ENCODE measurements around the gene ZNF532. TPM values are rescaled to one million over a fixed set of nuclear protein-coding genes. Genes with fewer than 3 reads are reported as not detected.

Gene ZNF532
- polyA plus RNA-seq, 3 donors: 0.76 to 18.5 (median 1.7) TPM

DNA sequence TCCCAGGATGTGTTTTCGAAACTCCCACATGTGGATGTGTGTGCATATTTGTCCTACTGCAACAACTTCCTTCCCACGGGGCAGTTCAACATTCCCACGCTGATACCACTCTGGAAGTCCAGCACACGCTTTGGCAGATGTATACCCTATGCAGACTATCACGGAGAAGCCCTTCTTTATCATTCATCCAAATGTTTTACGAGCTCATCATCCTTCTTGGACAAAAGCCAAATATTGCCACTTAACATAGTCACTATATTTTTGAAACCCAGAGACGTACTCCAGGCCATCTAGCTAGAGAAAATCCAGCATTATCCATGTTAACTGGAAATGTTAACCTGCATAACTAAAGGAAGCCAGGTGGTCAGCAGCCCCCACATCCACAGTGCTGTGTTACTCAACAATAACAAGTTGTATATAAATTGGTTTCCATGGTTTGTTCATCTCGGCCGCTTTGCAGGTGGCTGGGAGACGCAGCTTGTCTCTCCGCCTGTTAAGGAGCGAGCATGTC, 131.5 kb downstream of the ZNF532 start:
- Histone ChIP-seq H3K4me1 (ENCODE audit: control insufficient read depth in 1 of 2, insufficient read depth in 2 of 2, low read length in 2 of 2) (no peaks in the 10 kb centered on the region), H3K27me3 (ENCODE audit: control insufficient read depth in 2 of 2, insufficient read depth in 2 of 2, low read length in 2 of 2) (no peaks in the 10 kb centered on the region), H3K79me2 (ENCODE audit: insufficient read depth, low read length) (no peaks in the 10 kb centered on the region), H3K36me3 (replicated peaks in 1 of 2; ENCODE audit: control insufficient read depth in 1 of 2, insufficient read depth in 2 of 2, low read length in 2 of 2) (no peaks in the 10 kb centered on the region), H3K4me2 (replicated peaks; ENCODE audit: extremely low read depth, low read length, poor library complexity, severe bottlenecking) (no peak overlapping the region), H3K27ac (ENCODE audit: low read depth in 1 of 2, low read length in 2 of 2) (no peak overlapping the region), H3K4me3 (replicated peaks in 1 of 3; ENCODE audit: low read depth in 2 of 3, low read length in 3 of 3) (no peak overlapping the region), H3K9ac (ENCODE audit: insufficient read depth, low read length, poor library complexity, severe bottlenecking) (no peak overlapping the region), H3K9me3 (replicated peaks in 1 of 2; ENCODE audit: control insufficient read depth in 1 of 2, insufficient read depth in 1 of 2, low read length in 2 of 2) (no peaks in the 10 kb centered on the region), H2AFZ (ENCODE audit: insufficient read depth, low read depth, low read length, poor library complexity, severe bottlenecking) (no peak overlapping the region), H4K20me1 (ENCODE audit: insufficient read depth, low read length) (no peaks in the 10 kb centered on the region)
- intact Hi-C loops (cut with micrococcal nuclease): no loop called here
- H3K36me3 Mint-ChIP-seq: no peaks in the 10 kb centered on the region
- no peak for DNase-seq
- TF ChIP-seq, protein P1, sequence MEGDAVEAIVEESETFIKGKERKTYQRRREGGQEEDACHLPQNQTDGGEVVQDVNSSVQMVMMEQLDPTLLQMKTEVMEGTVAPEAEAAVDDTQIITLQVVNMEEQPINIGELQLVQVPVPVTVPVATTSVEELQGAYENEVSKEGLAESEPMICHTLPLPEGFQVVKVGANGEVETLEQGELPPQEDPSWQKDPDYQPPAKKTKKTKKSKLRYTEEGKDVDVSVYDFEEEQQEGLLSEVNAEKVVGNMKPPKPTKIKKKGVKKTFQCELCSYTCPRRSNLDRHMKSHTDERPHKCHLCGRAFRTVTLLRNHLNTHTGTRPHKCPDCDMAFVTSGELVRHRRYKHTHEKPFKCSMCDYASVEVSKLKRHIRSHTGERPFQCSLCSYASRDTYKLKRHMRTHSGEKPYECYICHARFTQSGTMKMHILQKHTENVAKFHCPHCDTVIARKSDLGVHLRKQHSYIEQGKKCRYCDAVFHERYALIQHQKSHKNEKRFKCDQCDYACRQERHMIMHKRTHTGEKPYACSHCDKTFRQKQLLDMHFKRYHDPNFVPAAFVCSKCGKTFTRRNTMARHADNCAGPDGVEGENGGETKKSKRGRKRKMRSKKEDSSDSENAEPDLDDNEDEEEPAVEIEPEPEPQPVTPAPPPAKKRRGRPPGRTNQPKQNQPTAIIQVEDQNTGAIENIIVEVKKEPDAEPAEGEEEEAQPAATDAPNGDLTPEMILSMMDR (IDR thresholded peaks at IDR 0.05): no peak
- H3K4me3 Mint-ChIP-seq: no peak overlapping the region
- peaks cover 0 to 3% (median 2%) of the 10 kb centered on the region in 7 donors for H3K9me3 Mint-ChIP-seq
- peaks cover 12% of the 10 kb centered on the region for H3K4me1 Mint-ChIP-seq
- 62% methylated on average over 10 of the region's 12 CpGs for WGBS (ENCODE audit: insufficient coverage)
- H3K27me3 Mint-ChIP-seq (ENCODE audit: low read depth in 3 of 3): peaks cover 0 to 4% (median 1%) of the 10 kb centered on the region in 3 donors
- no peak overlapping the region for H3K27ac Mint-ChIP-seq

DNA sequence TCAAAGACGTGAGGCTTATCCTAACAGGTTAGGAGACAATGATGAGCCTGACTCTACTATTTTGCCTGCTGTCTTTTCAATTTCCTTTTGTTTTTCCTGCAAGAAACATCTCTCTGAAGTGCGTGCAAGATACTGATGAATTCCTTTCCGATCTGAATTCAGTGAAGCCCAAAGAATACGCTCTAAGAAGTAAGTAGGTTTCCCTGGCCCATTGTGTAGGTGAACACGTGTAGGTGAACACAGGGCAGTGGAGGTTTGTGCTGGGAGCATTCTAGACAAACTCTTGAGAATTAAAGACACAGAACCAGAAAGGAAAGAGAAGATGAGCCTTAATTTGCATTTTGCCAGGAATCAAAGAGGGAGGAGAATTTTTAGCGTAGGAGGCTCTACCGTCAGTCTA, 132.0 kb downstream of the ZNF532 start:
- H3K36me3 ChIP-seq (replicated peaks in 1 of 2; ENCODE audit: control insufficient read depth in 1 of 2, insufficient read depth in 2 of 2, low read length in 2 of 2): no peaks in the 10 kb centered on the region
- no peak for DNase-seq
- H3K9ac ChIP-seq (ENCODE audit: insufficient read depth, low read length, poor library complexity, severe bottlenecking): no peak overlapping the region
- peaks cover 0 to 3% (median 0%) of the 10 kb centered on the region in 7 donors for H3K9me3 Mint-ChIP-seq
- H4K20me1 ChIP-seq (ENCODE audit: insufficient read depth, low read length): no peaks in the 10 kb centered on the region
- no peak overlapping the region for H3K27ac Mint-ChIP-seq
- peaks cover 0 to 4% (median 1%) of the 10 kb centered on the region in 3 donors for H3K27me3 Mint-ChIP-seq (ENCODE audit: low read depth in 3 of 3)
- WGBS (ENCODE audit: insufficient coverage): 95% methylated on average over 3 of the region's 7 CpGs
- peaks cover 8% of the 10 kb centered on the region for H3K4me1 Mint-ChIP-seq
- no peak overlapping the region for H3K4me2 ChIP-seq (replicated peaks; ENCODE audit: extremely low read depth, low read length, poor library complexity, severe bottlenecking)
- TF ChIP-seq, protein P1 (IDR thresholded peaks at IDR 0.05): no peak
- no peak overlapping the region for H2AFZ ChIP-seq (ENCODE audit: insufficient read depth, low read depth, low read length, poor library complexity, severe bottlenecking)
- H3K9me3 ChIP-seq (replicated peaks in 1 of 2; ENCODE audit: control insufficient read depth in 1 of 2, insufficient read depth in 1 of 2, low read length in 2 of 2): no peaks in the 10 kb centered on the region
- no peaks in the 10 kb centered on the region for H3K4me1 ChIP-seq (ENCODE audit: control insufficient read depth in 1 of 2, insufficient read depth in 2 of 2, low read length in 2 of 2)
- no peaks in the 10 kb centered on the region for H3K79me2 ChIP-seq (ENCODE audit: insufficient read depth, low read length)
- H3K36me3 Mint-ChIP-seq: no peaks in the 10 kb centered on the region
- H3K27me3 ChIP-seq (ENCODE audit: control insufficient read depth in 2 of 2, insufficient read depth in 2 of 2, low read length in 2 of 2): no peaks in the 10 kb centered on the region
- H3K4me3 Mint-ChIP-seq: no peak overlapping the region
- H3K27ac ChIP-seq (ENCODE audit: low read depth in 1 of 2, low read length in 2 of 2): no peak overlapping the region
- H3K4me3 ChIP-seq (replicated peaks in 1 of 3; ENCODE audit: low read depth in 2 of 3, low read length in 3 of 3): no peak overlapping the region
- intact Hi-C loops (cut with micrococcal nuclease): no loop called here

Measured in CD14-positive monocyte (primary cell).